D721Med (cell line): ENCODE data around the gene BMP10.

Source experiments
- DNase-seq: peaks from one replicate; pipeline ENCODE4 v3.0.0; 2011; ENCODE audit warnings: low spot score; ENCODE audit not compliant: insufficient read length
- FAIRE-seq: peaks from 2 replicates; lab custom pipeline; 2011; peaks lifted over from hg19 to GRCh38; lab: Jason Lieb, UNC
- TF ChIP-seq, protein P1 (sequence below): IDR thresholded peaks from 2 replicates; pipeline ENCODE4 v1.5.1; 2012; ENCODE audit warnings: mild to moderate bottlenecking, control low read depth; ENCODE audit not compliant: insufficient read depth; ENCODE audit errors: missing control alignments

BMP10 gene

DNA sequence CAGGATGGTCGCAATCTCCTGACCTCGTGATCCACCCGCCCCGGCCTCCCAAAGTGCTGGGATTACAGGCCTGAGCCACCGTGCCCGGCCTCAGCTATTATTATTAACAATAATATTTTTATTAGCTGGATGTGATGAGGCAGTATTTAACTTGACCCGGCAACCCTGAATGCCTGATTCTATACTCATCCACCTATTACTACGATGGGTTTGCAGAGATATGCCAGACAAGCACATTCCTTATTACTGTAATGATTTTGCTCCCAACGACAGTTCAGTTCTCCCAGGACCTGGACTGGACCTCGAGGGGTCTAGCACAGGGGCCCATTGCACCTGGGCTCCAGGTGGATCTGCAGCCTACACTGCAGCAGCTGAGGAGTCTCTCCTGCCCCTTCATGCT, 32.6 kb downstream of the BMP10 start:
- FAIRE-seq: no peak

DNA sequence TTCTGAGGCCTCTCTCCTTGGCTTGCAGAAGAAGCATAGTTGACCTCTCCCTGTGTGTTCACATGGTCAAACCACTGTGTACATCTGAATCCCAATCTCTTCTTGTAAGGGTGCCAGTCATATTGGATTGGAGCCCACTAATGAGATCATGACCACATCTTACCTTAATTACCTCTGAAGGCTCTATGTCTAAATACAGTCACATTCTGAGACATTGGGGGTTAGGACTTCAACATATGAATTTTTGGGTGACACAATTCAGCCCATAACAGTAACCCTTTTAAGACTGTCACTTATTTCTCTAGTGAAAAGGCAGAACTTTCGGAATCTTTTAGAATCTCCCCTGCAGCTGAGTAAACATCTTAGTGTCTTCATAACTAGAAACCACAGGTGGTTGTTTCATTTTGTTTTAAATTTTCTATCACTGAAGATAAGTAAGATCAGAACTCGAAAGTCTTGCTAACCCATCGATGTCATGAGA, 33.3 kb downstream of the BMP10 start:
- TF ChIP-seq, protein P1, sequence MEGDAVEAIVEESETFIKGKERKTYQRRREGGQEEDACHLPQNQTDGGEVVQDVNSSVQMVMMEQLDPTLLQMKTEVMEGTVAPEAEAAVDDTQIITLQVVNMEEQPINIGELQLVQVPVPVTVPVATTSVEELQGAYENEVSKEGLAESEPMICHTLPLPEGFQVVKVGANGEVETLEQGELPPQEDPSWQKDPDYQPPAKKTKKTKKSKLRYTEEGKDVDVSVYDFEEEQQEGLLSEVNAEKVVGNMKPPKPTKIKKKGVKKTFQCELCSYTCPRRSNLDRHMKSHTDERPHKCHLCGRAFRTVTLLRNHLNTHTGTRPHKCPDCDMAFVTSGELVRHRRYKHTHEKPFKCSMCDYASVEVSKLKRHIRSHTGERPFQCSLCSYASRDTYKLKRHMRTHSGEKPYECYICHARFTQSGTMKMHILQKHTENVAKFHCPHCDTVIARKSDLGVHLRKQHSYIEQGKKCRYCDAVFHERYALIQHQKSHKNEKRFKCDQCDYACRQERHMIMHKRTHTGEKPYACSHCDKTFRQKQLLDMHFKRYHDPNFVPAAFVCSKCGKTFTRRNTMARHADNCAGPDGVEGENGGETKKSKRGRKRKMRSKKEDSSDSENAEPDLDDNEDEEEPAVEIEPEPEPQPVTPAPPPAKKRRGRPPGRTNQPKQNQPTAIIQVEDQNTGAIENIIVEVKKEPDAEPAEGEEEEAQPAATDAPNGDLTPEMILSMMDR: no peak
- FAIRE-seq (no peak), DNase-seq (no peak)

More for the DNA sequence above, 32.6 kb downstream of the BMP10 start:
- no peak for DNase-seq
- TF ChIP-seq, protein P1: no peak

DNA sequence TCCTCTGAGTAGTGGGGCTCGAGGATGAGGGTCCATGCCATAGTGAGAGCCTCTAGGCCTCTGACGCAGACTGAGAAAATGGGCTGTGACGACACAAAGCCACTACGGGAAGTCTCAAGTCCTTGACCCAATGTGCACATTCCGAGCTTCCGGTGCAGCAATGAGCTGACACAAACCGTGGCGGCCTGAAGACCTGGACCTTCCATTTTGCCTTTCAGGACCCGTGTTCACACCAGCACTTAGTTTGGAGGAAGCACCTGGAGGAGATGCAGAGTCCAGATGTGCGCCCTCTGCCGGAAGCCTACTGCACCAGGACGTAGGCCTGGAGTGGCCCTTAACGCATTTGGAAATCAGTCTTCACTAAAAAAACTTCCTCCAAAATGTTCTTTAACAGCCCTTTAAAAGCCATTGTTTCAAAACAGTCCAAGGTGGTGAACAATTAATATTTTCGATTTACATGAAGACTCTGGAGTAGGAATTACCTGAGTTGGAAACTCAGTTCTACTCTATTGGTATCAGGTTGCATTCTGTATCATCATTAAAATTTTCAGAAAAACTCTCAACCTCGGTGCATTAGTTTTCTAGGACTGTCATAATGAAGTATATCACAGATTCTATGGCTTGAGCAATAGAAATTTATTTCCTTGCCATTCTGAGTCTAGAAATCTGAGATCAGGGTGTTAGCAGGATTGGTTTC, 33.9 kb downstream of the BMP10 start:
- TF ChIP-seq, protein P1: peak; percentile 31
- FAIRE-seq: no peak

DNA sequence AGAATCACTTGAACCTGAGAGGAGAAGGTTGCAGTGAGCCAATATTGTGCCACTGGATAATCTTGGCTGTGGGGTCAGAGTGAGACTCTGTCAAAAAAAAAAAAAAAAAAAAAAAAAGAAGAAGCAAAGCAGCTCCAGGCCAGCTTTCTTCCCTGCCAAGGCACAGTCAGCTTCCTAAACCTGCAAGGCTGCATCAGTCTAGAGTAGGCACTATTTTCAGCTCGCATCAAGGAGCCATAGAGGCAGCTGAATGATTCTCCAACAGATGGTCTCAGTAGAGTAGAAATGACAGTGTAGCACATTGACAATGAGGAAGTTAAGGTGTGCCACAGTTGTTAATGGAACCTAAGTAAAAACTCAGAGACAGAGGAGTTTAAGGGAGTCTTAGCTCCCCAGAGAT, 35.6 kb downstream of the BMP10 start:
- FAIRE-seq (no peak), DNase-seq (no peak)
- TF ChIP-seq, protein P1: no peak

More for the DNA sequence above, 33.9 kb downstream of the BMP10 start:
- DNase-seq: no peak

DNA sequence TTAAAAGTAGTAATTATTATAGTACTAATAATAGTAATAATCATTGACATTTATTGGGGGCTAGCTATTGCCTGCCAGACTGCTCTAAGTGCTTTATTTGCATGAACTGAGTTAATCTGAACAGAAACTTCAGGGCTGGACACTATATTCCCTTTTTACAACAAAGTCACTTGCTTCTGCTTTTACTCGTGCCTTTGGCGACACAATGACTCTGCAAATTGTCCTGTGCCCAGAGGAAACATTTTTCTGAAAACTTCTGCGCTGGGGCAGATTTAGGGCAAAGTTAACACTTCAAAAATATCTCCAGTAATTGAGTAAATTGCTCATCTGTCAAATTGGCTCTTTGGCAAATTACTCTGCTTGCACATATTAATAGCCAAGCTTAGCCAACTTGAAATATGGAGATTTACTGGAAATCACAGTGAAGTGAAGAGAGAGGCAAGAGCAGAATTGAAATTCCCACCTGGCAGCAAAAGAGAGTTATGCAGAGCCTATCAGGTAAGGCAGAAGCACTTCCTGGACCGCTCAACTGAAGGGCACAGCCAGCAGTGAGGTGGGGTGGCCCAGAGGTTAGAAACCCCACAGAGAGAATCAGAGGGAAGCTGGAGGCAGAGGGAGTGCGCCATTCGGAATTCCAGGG, 36.3 kb downstream of the BMP10 start:
- no peak for DNase-seq
- TF ChIP-seq, protein P1: no peak
- no peak for FAIRE-seq

DNA sequence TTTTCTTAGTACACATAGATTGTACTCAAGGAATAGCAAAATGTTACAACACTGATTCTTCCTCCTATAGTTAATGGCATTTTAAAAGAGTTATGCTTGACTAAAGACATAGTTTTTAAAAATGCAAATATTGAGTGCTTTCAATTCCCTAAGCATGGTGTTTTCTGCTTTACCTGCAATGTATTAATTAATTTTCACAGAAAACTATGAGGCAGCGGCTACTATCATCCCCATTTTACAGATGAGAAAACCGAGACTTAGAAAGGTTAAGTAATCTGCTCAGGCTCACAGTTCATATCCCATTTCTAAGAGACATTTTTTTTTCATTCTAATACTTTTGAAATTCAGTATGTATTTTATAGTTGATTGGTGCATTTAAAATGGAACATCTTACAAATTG, 38.0 kb downstream of the BMP10 start:
- TF ChIP-seq, protein P1: no peak
- DNase-seq (no peak), FAIRE-seq (no peak)
